ENCODE results near the gene ZNF624. TPM values are rescaled to one million over a fixed set of nuclear protein-coding genes. Genes with fewer than 3 reads are reported as not detected.

Gene ZNF624

DNA sequence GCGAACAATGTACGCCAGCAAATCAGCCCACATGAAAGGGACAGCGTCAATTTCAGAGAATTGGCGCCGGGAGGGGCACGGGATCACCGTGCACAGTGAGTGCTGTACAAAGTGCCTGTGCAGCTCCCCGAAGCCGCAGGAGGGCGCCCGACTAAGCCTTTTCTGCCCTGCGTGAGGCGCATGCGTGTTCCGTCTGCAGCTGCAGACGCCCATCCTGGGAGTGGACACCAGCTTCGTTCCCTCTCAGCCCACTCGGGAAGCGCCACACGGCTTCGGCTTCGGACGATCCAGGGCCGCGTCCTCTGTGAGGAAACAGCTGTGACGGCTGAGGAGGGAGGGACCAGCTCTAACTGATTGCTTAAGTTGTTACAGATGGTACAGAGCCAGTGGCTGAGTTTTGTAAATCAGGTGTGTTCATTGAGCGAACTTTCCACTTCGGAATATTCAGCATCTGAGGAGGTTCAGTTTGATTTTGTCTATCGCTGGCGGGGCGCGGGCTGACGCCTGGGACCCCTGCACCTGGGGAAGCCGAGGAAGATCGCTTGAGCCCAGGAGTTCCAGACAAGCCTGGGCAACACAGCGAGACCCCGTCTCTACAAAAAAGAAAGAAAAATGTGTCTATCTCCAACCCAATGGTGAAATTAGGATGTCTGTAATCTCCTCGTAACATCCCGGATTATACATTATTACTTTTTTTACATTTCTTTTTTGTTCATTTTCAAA, 69.2 kb downstream of the ZNF624 start:
- WGBS, 2 donors (ENCODE audit: extremely low coverage in 2 of 2, insufficient read length in 2 of 2, insufficient replicate concordance in 1 of 2): no CpG with 5 or more reads among the region's 39 CpGs
- peak overlapping the region; percentile 21 for H3K23ac ChIP-seq (ENCODE audit: low read depth, low read length, poor library complexity)
- H2BK12ac ChIP-seq (ENCODE audit: low read length): no peak overlapping the region
- H3K4me1 ChIP-seq (ENCODE audit: control insufficient read depth in 2 of 2, insufficient read depth in 1 of 2, low read depth in 1 of 2, low read length in 2 of 2): no peaks in the 10 kb centered on the region
- no peak overlapping the region for H2BK120ac ChIP-seq (ENCODE audit: low read depth, low read length)
- H3K27ac ChIP-seq (replicated peaks; ENCODE audit: low read length): no peak overlapping the region
- H4K8ac ChIP-seq (ENCODE audit: low read depth, low read length): no peak overlapping the region
- H3K18ac ChIP-seq (ENCODE audit: low read length): peak overlapping the region; percentile 88
- H2AFZ ChIP-seq (ENCODE audit: low read length): peak overlapping the region; percentile 82
- peaks cover 0 to 13% of the 10 kb centered on the region in 2 donors for H3K9me3 ChIP-seq (replicated peaks in 1 of 2; ENCODE audit: control insufficient read depth in 2 of 2, insufficient read depth in 1 of 2, low read depth in 1 of 2, low read length in 2 of 2)
- peaks cover 0 to 24% (median 3%) of the 10 kb centered on the region in 3 experiments for H3K27me3 ChIP-seq (ENCODE audit: control insufficient read depth in 3 of 3, insufficient read depth in 3 of 3, low read depth in 1 of 3, low read length in 3 of 3)
- no peaks in the 10 kb centered on the region for H3K79me1 ChIP-seq (ENCODE audit: low read depth, low read length)
- peak; percentile 78 for DNase-seq (ENCODE audit: low spot score)
- no peak overlapping the region for H3K4ac ChIP-seq (ENCODE audit: low read length)
- H3K9ac ChIP-seq (ENCODE audit: low read depth, low read length, poor library complexity): peak overlapping the region; percentile 82
- no peaks in the 10 kb centered on the region for H3K36me3 ChIP-seq (replicated peaks in 1 of 2; ENCODE audit: control insufficient read depth in 2 of 2, insufficient read depth in 2 of 2, low read length in 2 of 2)
- H2BK5ac ChIP-seq (ENCODE audit: low read length): no peak overlapping the region
- H2BK15ac ChIP-seq (ENCODE audit: low read length): no peak overlapping the region
- H3K4me2 ChIP-seq (ENCODE audit: insufficient read depth, low read length, poor library complexity, severe bottlenecking): peak overlapping the region; percentile 78
- peak overlapping the region; percentile 26 to 81 for H3K4me3 ChIP-seq (ENCODE audit: low read length in 2 of 2)
- no peak overlapping the region for H2AK5ac ChIP-seq (ENCODE audit: low read depth, low read length)
- no peak overlapping the region for H3K14ac ChIP-seq (ENCODE audit: low read length)
- H4K91ac ChIP-seq (ENCODE audit: low read depth, low read length, poor library complexity): no peak overlapping the region

- no peak overlapping the region for H2BK12ac ChIP-seq (ENCODE audit: low read length)
- H2BK5ac ChIP-seq (ENCODE audit: low read length): no peak overlapping the region
- no peak overlapping the region for H2AK5ac ChIP-seq (ENCODE audit: low read depth, low read length)
- H4K8ac ChIP-seq (ENCODE audit: low read depth, low read length): no peak overlapping the region
- DNase-seq (ENCODE audit: low spot score): no peak
- H2BK15ac ChIP-seq (ENCODE audit: low read length): no peak overlapping the region
- H3K4ac ChIP-seq (ENCODE audit: low read length): no peak overlapping the region
- H3K14ac ChIP-seq (ENCODE audit: low read length): no peak overlapping the region
- no peak overlapping the region for H3K4me3 ChIP-seq (ENCODE audit: low read length in 2 of 2)
- H3K9ac ChIP-seq (ENCODE audit: low read depth, low read length, poor library complexity): no peak overlapping the region
- H3K36me3 ChIP-seq (replicated peaks in 1 of 2; ENCODE audit: control insufficient read depth in 2 of 2, insufficient read depth in 2 of 2, low read length in 2 of 2): no peaks in the 10 kb centered on the region
- H3K9me3 ChIP-seq (replicated peaks in 1 of 2; ENCODE audit: control insufficient read depth in 2 of 2, insufficient read depth in 1 of 2, low read depth in 1 of 2, low read length in 2 of 2): peaks cover 0 to 13% of the 10 kb centered on the region in 2 donors
- no peaks in the 10 kb centered on the region for H3K79me1 ChIP-seq (ENCODE audit: low read depth, low read length)
- H3K27me3 ChIP-seq (ENCODE audit: control insufficient read depth in 3 of 3, insufficient read depth in 3 of 3, low read depth in 1 of 3, low read length in 3 of 3): peaks cover 0 to 23% (median 3%) of the 10 kb centered on the region in 3 experiments
- no peaks in the 10 kb centered on the region for H3K4me1 ChIP-seq (ENCODE audit: control insufficient read depth in 2 of 2, insufficient read depth in 1 of 2, low read depth in 1 of 2, low read length in 2 of 2)
- H4K91ac ChIP-seq (ENCODE audit: low read depth, low read length, poor library complexity): no peak overlapping the region
- H3K4me2 ChIP-seq (ENCODE audit: insufficient read depth, low read length, poor library complexity, severe bottlenecking): no peak overlapping the region
- H3K27ac ChIP-seq (replicated peaks; ENCODE audit: low read length): no peak overlapping the region
- no peak overlapping the region for H2BK120ac ChIP-seq (ENCODE audit: low read depth, low read length)
- H3K18ac ChIP-seq (ENCODE audit: low read length): no peak overlapping the region
- H2AFZ ChIP-seq (ENCODE audit: low read length): peak overlapping the region; percentile 82
- no CpG with 5 or more reads among the region's 7 CpGs for WGBS, 2 donors (ENCODE audit: extremely low coverage in 2 of 2, insufficient read length in 2 of 2, insufficient replicate concordance in 1 of 2)
- no peak overlapping the region for H3K23ac ChIP-seq (ENCODE audit: low read depth, low read length, poor library complexity)
These were observed 69.9 kb downstream of the ZNF624 start for GRCh38 chr17:16583781-16584180.

DNA sequence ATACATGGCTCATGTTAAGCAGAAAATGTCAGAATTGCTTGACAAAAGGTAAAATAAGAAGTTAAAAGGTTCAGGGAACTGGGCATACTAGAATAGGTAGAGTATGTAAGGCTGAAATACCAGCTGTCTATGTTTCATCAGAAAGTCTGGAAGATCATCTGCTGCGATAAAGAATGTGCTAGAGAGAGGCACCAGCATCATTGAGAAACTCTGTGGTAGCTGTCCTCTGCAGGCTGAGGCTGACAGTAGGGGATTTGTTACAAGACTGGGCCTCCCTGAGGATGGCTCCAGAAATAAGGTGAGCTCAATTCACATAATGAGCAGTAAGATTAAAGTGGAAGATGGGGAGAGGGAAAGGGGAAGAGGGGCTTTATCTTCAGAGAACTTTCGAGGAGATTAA, 80.2 kb downstream of the ZNF624 start:
- no peak overlapping the region for H3K23ac ChIP-seq (ENCODE audit: low read depth, low read length, poor library complexity)
- H3K27me3 ChIP-seq (ENCODE audit: control insufficient read depth in 3 of 3, insufficient read depth in 3 of 3, low read depth in 1 of 3, low read length in 3 of 3): no peaks in the 10 kb centered on the region
- H2BK12ac ChIP-seq (ENCODE audit: low read length): no peak overlapping the region
- no peaks in the 10 kb centered on the region for H3K36me3 ChIP-seq (replicated peaks in 1 of 2; ENCODE audit: control insufficient read depth in 2 of 2, insufficient read depth in 2 of 2, low read length in 2 of 2)
- H2BK15ac ChIP-seq (ENCODE audit: low read length): no peak overlapping the region
- no peak overlapping the region for H3K4me3 ChIP-seq (ENCODE audit: low read length in 2 of 2)
- H4K8ac ChIP-seq (ENCODE audit: low read depth, low read length): no peak overlapping the region
- WGBS, 2 donors (ENCODE audit: extremely low coverage in 2 of 2, insufficient read length in 2 of 2, insufficient replicate concordance in 1 of 2): no CpG with 5 or more reads among the region's 2 CpGs
- DNase-seq (ENCODE audit: low spot score): no peak
- H3K18ac ChIP-seq (ENCODE audit: low read length): no peak overlapping the region
- no peak overlapping the region for H3K9ac ChIP-seq (ENCODE audit: low read depth, low read length, poor library complexity)
- H3K79me1 ChIP-seq (ENCODE audit: low read depth, low read length): peaks cover 3% of the 10 kb centered on the region
- H3K27ac ChIP-seq (replicated peaks; ENCODE audit: low read length): no peak overlapping the region
- H2AFZ ChIP-seq (ENCODE audit: low read length): no peak overlapping the region
- H2BK5ac ChIP-seq (ENCODE audit: low read length): no peak overlapping the region
- no peaks in the 10 kb centered on the region for H3K9me3 ChIP-seq (replicated peaks in 1 of 2; ENCODE audit: control insufficient read depth in 2 of 2, insufficient read depth in 1 of 2, low read depth in 1 of 2, low read length in 2 of 2)
- H3K4me2 ChIP-seq (ENCODE audit: insufficient read depth, low read length, poor library complexity, severe bottlenecking): no peak overlapping the region
- H3K14ac ChIP-seq (ENCODE audit: low read length): no peak overlapping the region
- no peak overlapping the region for H4K91ac ChIP-seq (ENCODE audit: low read depth, low read length, poor library complexity)
- no peak overlapping the region for H2BK120ac ChIP-seq (ENCODE audit: low read depth, low read length)
- peaks cover 0 to 1% of the 10 kb centered on the region in 2 donors for H3K4me1 ChIP-seq (ENCODE audit: control insufficient read depth in 2 of 2, insufficient read depth in 1 of 2, low read depth in 1 of 2, low read length in 2 of 2)
- H2AK5ac ChIP-seq (ENCODE audit: low read depth, low read length): no peak overlapping the region
- H3K4ac ChIP-seq (ENCODE audit: low read length): no peak overlapping the region

Small RNA genes within 50 kb of the gene (small RNA-seq; reads per million reads assigned to genes)
- not detected for gene RNU6-405P (ENCODE audit: insufficient read depth)

All from neuronal stem cell (in vitro differentiated cells).